Measurements from ENCODE around the gene CUBN. TPM values are rescaled to one million over a fixed set of nuclear protein-coding genes. Genes with fewer than 3 reads are reported as not detected.
A peak's percentile ranks its signal among the peaks of the same experiment; 100 is the strongest.

Gene CUBN
- total RNA-seq, 6 experiments from 2014 or later: 0.43 to 1.7 (median 1.2) TPM

DNA sequence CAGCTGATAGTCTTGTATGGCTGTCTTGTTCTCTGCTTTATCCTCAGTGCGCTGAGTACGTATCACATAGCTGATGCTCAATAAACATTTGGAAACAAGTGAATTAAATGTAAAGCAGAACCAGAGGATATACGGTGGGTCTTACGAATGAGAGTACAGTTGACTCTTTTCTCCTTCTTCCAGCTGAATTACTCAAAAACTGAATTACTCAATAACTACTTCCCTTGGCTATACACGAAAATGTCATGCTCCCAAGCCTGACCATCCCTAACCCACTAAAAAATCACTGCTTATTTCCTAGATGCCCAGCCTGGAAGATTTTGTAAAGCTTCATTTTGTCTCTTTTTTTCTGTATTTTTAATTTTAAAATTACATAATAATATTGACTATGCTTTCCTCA, 309.2 kb downstream of the CUBN start:
- no peaks in the 10 kb centered on the region; the same call in 1 of the 2 replicates for H3K27me3 Mint-ChIP-seq (ENCODE audit: insufficient read depth)
- peaks cover 26% of the 10 kb centered on the region for H3K9me3 Mint-ChIP-seq
- no peak overlapping the region for H3K4me3 Mint-ChIP-seq
- no peak overlapping the region for H3K27ac Mint-ChIP-seq
- peaks cover 28% of the 10 kb centered on the region for H3K4me1 Mint-ChIP-seq (ENCODE audit: low read depth)
- TF ChIP-seq, protein P1, sequence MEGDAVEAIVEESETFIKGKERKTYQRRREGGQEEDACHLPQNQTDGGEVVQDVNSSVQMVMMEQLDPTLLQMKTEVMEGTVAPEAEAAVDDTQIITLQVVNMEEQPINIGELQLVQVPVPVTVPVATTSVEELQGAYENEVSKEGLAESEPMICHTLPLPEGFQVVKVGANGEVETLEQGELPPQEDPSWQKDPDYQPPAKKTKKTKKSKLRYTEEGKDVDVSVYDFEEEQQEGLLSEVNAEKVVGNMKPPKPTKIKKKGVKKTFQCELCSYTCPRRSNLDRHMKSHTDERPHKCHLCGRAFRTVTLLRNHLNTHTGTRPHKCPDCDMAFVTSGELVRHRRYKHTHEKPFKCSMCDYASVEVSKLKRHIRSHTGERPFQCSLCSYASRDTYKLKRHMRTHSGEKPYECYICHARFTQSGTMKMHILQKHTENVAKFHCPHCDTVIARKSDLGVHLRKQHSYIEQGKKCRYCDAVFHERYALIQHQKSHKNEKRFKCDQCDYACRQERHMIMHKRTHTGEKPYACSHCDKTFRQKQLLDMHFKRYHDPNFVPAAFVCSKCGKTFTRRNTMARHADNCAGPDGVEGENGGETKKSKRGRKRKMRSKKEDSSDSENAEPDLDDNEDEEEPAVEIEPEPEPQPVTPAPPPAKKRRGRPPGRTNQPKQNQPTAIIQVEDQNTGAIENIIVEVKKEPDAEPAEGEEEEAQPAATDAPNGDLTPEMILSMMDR (IDR thresholded peaks at IDR 0.05): no peak
- DNase-seq: no peak
- H3K36me3 Mint-ChIP-seq (ENCODE audit: low read depth): peaks cover 37% of the 10 kb centered on the region

GRCh38 chr10:16820018-16820417, 309.6 kb downstream of the CUBN start:
- Mint-ChIP-seq H3K36me3 (ENCODE audit: low read depth) (peaks cover 41% of the 10 kb centered on the region), H3K4me3 (no peak overlapping the region), H3K27me3 (ENCODE audit: insufficient read depth) (no peaks in the 10 kb centered on the region; the same call in 1 of the 2 replicates), H3K9me3 (peaks cover 26% of the 10 kb centered on the region), H3K27ac (no peak overlapping the region), H3K4me1 (ENCODE audit: low read depth) (peaks cover 32% of the 10 kb centered on the region)
- TF ChIP-seq, protein P1 (IDR thresholded peaks at IDR 0.05): no peak
- DNase-seq: no peak

GRCh38 chr10:16819436-16819835, 310.2 kb downstream of the CUBN start:
- TF ChIP-seq, protein P1 (IDR thresholded peaks at IDR 0.05): no peak

GRCh38 chr10:16819026-16819425, 310.6 kb downstream of the CUBN start:
- Mint-ChIP-seq H3K4me3 (no peak overlapping the region), H3K27ac (peak overlapping the region; percentile 27; the same call in 1 of the 2 replicates), H3K4me1 (ENCODE audit: low read depth) (peaks cover 36% of the 10 kb centered on the region), H3K36me3 (ENCODE audit: low read depth) (peaks cover 44% of the 10 kb centered on the region), H3K9me3 (peaks cover 26% of the 10 kb centered on the region), H3K27me3 (ENCODE audit: insufficient read depth) (no peaks in the 10 kb centered on the region; the same call in 1 of the 2 replicates)
- no peak for DNase-seq
- TF ChIP-seq, protein P1 (IDR thresholded peaks at IDR 0.05): no peak

More at GRCh38 chr10:16819436-16819835, 310.2 kb downstream of the CUBN start:
- H3K27me3 Mint-ChIP-seq (ENCODE audit: insufficient read depth): no peaks in the 10 kb centered on the region; the same call in 1 of the 2 replicates
- no peak overlapping the region for H3K4me3 Mint-ChIP-seq
- H3K4me1 Mint-ChIP-seq (ENCODE audit: low read depth): peaks cover 36% of the 10 kb centered on the region
- peaks cover 26% of the 10 kb centered on the region for H3K9me3 Mint-ChIP-seq
- H3K27ac Mint-ChIP-seq: peak overlapping the region; percentile 27; the same call in 1 of the 2 replicates
- no peak for DNase-seq
- H3K36me3 Mint-ChIP-seq (ENCODE audit: low read depth): peaks cover 44% of the 10 kb centered on the region

- peaks cover 33% of the 10 kb centered on the region for H3K36me3 Mint-ChIP-seq (ENCODE audit: low read depth)
- peaks cover 40% of the 10 kb centered on the region for H3K4me1 Mint-ChIP-seq (ENCODE audit: low read depth)
- peak; percentile 100 for DNase-seq
- peak within 1 kb of the TSS; percentile 93 for H3K27ac Mint-ChIP-seq
- TF ChIP-seq, protein P1 (IDR thresholded peaks at IDR 0.05): no peak; the same call in 1 of the 2 replicates
- H3K4me3 Mint-ChIP-seq: peak within 1 kb of the TSS; percentile 95
- H3K27me3 Mint-ChIP-seq (ENCODE audit: insufficient read depth): no peaks in the 10 kb centered on the region; the same call in 1 of the 2 replicates
- peaks cover 13% of the 10 kb centered on the region for H3K9me3 Mint-ChIP-seq
Observed at GRCh38 chr10:16817125-16818019, 312.2 kb downstream of the CUBN start, which contains the start of gene RSU1. TSS of gene RSU1 (minus strand) at chr10:16817424. CDS start at chr10:16817081, 343 bp downstream.

All from HFFc6 (cell line).